NCI-H2196 treated with DMSO at 0.1 percent for 48 hours (cell line): ENCODE data around the gene IL1B.
A peak's percentile ranks its signal among the peaks of the same experiment; 100 is the strongest.
"Not testable (repeated sequence)": the region's sequence is repeated elsewhere in the genome, so short reads cannot be mapped to it uniquely, and the experiment has no call there.

ENCODE experiments used
- DNase-seq: peaks from one replicate; lab custom pipeline; 2025; ENCODE audit not compliant: unreplicated experiment; lab: John Stamatoyannopoulos, UW

The IL1B gene

DNA sequence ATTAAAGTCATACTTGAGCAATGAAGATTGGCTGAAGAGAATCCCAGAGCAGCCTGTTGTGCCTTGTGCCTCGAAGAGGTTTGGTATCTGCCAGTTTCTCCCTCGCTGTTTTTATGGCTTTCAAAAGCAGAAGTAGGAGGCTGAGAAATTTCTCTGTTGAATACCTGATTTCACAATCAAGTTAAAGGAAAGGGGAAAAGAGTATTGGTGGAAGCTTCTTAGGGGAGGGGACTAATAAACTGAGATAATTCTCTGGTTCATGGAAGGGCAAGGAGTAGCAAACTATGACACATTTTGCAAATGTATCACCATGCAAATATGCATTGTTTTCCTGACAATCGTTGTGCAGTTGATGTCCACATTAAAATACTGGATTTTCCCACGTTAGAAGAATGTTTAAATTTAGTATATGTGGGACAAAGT is at the start of gene IL1B:
TSS of gene IL1B (minus strand) at position 85 of the 423 bp plus-strand sequence. CDS start 550 bp downstream, outside the sequence.
- no peak for DNase-seq

DNA sequence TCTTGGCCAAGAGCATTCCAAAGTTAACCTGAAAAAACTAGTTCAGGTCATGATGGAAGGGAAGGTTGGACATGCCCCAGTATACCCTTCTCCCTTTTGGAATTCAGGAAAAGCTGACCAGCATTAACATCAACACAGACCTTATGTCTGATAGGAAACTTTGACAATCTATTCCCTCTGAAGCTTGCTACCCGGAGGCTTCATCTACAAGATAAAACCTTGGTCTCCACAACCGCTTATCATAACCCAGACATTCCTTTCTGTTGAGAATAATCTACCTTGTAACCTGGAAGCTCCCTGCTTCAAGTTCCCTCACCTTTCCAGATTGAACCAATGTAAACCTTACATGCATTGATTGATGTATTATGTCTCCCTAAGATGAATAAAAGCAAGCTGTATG is 49.7 kb upstream of the IL1B start:
- DNase-seq: no peak

DNA sequence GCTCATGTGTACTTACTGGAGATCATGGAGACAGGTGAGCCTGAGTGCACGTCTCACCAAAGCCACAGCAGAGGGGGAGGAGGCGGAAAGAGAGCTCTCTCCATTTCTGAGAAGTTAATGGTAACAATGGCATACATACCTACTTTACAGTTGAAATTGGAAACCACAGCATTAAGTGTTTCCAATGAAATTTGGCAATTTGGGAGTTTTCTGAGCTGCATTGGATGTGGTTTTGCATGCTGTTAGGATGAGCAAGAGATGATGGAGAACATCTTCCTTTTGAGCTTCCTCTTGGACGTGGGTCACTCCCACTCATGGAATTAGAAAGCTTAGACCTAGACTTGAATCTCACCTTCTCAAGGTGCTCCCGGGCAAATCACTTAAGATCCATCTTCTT is 48.9 kb upstream of the IL1B start:
- DNase-seq: no peak

DNA sequence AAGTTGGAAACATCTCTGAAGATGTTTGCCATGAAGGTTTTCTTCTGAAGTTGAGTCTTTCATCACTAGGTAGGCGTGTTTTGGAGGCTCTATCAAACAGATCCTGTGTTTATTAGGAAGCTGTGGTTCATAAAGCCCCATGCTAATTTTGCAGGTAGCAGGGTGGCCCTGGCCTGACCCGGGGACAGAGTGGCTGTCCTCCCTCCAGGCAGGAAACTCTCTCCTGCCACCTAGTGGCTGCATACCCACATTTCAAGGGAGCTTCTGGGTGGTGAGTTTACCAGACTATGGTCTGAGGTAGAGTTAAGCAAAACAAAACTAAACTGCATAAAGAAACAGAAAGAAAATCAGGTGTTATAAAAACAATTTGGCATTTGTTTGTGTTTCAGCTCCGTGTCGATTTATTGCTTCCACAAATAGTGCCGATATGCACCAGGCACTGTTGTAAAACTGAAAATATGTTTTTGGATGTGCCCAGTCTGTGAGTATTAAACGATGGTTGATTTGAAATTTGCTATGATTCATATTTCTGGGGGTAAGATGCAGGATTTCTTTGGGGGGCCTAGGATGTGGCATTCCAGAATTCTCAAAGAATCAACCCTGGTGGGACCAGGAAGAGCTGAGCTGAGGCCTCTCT is 48.4 kb upstream of the IL1B start:
- no peak for DNase-seq

DNA sequence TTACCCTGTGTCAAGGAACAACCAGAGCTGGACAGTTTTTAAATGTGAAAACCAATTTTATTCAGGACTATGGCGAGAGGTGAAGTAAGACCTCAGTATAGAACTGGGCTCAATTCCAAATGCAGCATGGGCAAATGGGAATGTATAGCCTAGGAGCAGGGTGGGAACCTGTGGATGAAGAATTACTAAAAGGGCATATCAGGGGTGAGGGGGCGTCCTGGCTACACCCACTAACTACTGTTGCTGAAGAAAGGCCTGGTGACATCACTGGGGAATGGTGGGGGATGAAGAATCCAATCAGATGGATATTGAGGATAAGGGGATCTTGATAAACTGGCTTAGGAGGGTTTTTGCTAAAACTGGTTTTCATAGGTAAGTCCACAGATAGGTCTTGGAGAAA is 47.1 kb upstream of the IL1B start:
- no peak for DNase-seq

DNA sequence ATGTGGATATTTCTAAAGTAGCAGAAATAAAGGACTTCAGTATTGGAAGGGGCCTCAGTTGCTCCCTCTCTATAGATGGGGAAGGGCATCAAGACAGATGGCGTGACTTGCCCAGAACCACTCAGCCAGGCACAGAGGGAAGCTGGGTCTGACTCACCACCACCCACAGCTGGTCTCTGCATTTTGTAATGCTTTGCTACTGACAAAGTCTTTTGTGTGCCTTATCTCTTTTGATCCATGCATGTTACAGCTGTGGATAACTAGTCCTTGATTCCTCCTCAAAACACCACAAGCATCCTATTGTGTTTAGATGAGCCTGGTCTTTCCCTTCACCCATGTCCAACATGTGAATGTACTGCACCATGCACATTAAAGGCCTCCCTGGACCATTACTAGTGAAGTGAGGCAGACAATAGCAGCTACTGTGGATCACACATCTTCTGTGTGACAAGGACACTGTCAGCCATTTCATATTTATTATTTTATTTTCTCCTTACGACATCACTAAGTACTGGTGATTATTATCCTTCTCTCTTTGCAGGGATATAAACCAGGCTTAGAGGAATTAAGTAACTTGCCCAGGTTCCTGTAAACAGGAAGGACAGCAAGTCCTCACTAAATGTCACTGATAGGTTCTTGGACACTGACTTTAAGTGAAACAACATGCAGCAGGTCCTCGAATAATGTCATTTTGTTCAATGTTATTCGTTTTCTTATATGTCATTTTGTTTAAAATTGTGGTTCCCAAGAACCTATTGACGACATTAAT is 44.8 kb upstream of the IL1B start:
- DNase-seq: no peak

DNA sequence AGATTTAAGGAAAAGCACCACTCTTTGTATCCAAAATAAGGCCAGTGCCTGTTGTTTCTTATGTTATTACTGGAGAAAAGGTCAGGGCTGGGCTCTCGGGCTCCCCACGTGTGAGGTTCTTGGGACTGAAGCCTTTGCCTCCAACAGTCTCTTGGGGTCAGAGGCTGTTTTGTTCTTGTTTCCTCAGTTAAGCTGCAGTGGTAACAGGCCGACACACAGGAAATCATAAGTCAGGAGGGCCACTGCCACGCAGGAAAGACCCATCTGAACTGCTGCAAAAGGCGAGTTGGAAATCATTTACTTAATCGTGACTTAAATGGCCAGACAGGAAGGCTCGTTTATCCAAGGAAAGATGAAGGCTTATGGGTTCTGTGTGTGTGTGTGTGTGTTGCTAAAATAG is 44.1 kb upstream of the IL1B start:
- no peak for DNase-seq

DNA sequence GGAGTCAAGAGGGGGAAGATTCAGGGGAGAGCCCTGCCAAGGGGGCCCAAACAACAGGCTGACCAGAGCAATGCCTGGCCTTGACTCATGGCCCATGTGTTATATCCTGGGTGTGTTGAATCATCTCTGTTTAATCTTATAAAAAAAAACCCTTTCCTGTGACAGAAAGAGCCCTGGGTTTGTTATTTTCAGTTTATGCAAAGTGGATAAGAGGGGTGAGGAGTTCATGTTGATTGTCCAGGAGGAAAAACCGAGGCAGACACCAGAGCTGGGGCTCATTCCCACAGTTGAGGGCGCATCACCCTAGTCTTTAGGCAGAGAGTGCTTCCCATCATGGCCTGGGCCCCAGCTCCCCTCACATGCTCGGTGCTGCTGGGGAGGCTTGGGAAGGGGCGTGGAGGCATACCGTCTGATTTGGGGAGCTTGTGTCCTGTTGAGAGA is 43.5 kb upstream of the IL1B start:
- no peak for DNase-seq

DNA sequence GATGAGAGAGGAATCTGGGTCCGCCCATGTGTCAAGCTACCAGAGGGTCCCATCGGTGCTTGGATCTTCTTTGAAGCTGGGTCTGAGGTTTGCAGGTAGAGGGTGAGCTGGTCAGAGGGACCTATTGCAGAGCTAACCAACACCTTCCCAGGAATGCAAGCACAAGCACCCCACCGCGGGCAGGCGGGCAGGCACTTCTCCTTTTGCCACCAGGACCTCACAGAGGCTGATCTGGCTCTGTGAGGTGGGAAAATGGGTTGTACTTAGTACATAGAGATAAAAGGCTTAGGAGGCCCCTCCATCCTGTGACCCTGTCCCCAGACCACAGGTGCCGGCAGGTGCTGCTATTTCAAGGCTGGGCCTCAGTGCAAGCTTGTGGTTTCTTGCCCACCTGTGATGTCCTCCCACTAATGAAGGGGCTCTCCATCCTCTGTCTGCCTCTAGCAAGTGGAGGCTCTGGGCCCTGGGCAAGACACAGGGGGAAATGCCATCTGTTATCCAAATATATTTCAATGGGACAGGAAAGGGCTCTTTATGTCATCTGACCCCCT is 43.0 kb upstream of the IL1B start:
- DNase-seq: no peak

DNA sequence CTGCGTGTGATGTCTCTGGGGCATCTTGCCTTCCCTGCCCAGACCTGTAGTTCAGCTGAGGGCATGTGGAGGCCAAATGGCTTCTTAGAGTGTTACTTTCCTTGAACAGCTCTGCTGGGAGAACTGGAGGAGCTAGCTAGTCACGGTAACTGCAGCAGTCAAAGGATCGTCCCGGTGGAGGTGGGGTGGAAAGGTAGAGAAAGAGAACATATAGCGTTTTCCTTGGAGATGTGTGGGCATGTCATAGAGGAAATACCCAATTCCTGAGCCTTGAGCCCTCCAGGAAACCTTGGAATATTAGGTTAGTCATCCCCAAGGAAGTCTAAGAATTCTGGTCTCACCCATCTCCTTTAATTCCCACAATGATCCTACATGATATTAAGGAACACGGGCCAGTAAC is 40.8 kb upstream of the IL1B start:
- no peak for DNase-seq

DNA sequence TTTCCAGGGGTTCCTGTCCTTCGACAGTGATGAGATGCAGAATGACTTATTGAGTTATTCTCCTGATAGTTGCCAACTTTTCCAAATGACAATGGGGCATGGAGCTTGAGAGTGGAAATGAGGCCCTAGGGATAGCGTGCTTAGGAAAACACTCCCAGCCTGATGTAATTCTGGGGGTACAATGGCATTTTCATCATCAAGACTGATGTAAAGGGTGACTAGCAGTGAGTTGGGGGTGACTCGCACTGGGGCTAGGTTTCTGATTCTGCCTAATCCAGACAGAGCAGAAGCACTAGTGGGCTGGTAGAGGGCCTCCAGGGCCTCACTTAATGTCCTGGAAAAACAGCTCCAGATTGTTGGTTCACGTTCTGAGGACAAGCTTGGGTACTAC is 40.4 kb upstream of the IL1B start:
- no peak for DNase-seq

DNA sequence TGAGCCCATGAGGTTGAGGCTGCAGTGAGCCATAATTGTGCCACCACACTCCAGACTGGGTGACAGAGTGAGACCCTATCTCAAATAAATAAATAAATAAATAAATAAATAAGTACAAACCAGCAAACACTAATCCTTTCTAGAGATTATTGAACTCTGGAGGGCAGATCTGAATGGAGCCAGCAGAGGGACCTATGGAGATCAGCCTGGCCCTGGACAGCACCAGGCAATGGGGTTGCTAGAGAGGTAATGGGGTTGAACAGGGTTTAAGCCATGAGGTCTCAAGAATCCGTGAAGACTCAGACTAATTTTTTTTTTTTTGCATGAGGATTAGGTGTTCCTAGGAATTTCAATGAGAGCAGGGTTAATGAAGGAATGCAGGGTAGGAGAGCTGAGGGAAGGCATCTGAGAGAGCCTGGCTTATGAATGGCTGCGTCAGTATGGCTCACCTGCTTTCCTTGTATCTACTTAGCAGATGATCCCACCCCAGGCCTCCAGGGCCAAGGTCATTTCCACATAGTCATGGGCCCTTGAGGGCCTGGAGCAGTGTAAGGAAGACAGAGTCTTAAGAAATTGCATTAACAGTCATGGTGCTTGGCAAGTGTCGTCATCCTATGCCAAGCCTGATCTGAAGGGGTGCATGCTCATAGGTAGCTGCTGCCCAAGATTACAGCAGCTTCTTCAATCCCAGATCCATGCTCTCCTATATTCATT is 39.8 kb upstream of the IL1B start:
- DNase-seq: no peak

DNA sequence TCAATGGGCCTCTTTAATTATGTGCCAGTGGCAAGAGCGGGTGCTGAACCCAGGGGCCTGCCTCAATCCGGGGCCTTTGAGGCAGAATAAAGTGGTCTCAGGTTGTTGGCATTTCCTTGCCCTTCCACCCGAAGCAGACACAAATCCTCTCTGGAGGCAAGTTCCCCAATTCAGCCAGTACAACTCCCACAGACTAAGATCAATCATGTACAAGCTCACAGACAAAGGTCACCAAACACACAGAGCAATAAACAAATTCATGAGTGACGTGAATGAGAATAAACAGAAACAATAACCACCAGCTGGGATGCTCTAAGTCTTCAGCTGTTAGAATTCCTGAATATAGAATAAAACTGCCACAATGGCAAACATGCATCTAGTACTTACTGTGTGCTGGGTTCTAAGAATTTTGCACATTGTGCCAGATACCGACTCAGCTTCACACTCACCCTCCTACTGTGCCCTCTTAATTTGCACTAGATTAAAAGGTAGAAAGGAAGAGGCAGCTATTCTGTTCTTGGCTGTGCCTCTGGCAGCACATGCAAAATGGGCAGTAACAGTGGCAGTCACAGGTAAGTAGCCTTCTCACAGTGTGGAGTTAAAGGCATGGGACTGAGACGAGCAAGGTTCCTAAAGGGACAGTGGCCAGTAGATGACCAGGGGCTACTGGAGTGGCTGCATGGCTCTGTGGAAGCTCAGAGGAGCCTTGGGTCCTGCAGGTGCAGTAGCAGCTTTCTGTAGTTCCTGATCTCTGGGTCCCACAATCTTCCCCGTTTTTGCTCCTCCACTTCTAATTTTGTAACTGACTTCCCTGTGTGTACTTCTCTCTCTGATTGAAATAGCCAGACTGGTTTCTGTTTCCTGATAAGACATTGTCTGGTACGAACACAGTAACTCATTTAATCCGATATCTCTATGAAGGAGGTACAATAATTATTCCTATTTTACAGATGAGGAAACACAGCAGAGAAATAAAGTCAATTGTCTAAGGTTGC is 34.6 kb upstream of the IL1B start:
- no peak for DNase-seq

DNA sequence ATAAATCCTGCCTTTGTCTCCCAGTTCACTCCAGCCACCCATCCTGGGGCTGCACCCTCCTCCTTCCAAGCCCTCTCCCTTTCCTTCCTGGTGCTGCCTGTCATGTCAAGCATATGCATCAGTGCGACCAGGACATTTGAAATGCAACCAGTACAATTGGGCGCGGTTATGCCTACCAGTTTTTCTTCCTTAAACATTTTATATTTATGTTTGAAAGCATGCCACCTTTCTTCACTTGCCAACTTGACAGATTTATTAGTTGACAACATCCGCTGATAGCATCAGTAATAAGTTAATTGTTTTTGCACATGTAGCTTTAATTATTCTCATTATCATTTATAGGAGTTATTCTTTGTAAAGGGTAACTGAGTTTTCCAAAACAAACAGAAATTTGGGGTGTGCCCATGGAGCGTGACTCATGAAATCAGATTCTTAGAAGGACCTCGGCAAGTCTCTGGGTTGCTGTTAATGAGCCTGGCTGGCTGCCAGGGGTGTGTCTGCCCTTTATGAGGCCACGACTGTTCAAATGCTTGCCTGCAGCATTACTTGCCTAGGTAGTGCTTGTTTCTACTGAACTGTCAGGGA is 32.8 kb upstream of the IL1B start:
- DNase-seq: peak; percentile 15

DNA sequence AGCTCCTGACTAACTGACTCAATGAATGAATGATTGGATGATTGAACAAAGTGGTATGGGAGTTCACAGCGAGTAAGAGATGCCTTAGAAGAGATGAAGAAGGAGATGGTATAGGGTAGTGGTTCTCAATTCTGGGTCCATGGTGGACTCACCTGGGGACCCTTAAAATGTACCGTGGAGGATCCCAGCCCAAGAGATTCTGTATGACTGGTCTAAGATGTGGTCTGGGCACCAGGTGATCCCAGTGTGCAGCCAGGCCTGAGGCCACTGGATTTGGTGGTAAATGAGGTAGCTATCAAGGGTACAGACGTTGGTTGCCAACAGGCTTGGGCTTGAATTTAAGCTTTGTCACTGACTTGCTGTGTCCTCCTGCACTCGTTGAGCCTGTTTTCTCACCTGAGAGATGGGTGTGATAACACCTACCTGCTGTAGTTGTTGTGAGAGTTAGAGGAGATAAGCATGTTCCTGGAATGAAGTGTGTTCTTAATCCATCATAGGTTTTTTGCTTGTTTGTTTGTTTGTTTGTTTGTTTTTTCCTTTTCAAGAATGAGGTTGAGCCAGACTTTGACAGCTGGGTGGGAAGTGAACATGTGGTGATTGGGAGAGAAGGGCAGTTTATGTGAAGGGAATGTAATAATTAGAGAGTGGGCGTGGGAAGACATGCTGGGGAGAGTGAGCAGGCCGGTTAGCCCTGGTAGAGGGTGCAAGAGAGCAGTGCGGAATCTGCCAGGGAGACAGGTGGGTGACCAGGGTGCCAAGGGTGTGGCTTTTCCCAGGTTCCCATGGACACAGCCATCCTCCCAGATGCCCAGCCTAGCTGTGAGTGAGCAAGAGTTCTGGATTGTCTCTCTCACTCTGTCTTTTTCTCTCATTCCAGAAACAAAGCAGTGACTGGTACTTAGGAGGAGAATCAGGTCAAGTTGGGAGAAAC is 31.4 kb upstream of the IL1B start:
- DNase-seq: no peak

DNA sequence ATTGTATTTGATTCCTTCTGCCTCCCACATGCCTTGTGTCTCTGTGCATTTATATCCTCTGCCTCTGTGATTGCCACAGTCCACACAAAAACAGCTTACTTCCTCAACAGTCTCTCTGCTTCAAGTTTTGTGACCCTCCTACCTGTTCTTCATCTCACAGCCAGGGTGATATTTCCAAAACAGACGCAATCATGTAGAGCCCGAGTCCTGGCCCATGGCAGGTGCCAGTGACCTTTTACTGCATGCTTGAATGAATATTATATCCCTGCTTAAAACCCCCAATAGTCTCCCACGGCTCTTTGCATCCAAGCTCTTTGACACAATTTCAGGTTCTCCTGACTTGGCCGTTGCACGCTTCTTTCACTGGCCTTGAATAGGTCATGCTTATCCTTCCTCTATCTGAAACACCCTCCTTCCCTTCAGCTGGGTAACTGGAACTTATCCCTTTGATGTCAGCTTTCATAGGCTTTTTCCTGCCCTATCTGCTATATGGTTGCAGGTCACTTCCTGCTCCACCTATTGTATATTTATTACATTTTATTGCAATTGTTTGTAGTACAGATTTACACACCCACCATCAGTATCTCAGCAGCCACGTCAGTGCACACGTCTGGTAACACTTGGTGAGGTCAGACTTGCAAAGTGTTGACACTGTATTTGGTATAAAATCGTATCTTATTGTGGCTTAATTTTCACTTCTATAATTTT is 29.7 kb upstream of the IL1B start:
- DNase-seq: no peak

DNA sequence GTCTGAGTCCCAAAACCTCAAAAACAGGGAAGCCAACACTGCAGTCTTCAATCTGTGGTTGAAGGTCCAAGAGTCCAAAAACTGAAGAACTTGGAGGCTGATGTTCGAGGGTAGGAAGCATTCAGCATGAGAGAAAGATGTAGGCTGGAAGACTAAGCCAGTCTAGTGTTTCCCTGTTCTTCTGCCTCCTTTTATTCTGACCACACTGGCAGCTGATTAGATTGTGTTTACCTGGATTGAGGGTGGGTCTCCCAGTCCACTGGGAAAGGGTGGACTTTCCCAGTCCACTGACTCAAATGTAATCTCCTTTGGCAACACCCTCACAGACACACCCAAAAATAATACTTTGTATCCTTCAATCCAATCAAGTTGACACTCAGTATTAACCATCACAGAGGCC is 27.5 kb upstream of the IL1B start:
- DNase-seq: no peak

DNA sequence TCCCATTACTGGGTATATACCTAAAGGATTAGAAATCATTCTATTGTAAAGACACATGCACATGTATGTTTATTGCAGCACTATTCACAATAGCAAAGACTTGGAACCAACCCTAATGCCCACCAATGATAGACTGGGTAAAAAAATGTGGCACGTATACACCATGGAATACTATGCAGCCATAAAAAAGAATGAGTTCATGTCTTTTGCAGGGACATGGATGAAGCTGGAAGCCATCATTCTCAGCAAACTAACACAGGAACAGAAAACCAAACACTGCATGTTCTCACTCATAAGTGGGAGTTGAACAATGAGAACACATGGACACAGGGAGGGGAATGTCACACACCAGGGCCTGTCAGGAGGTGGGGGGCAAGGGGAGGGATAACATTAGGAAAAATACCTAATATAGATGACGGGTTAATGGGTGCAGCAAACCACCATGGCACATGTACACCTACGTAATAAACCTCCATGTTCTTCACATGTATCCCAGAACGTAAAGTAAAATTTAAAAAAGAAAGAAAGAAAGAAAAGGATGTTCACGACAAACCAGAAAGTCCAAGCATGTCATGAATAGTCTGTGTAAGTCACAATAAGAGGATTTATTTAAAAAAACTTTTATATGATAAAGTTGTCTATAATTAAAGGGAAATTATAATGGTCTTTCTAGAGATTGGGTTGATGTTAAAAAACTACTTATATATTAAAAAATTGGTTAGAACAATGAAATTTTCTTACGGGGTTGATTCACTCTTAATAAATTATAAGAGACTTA is 23.0 kb upstream of the IL1B start:
- DNase-seq: not testable (repeated sequence)
